GM13976 (cell line): ENCODE results near the gene NUAK2.

Source experiments
- DNase-seq: peaks from one replicate; pipeline ENCODE4 v3.0.0; 2012; ENCODE audit warnings: low spot score
- CTCF ChIP-seq: IDR thresholded peaks from 2 replicates; pipeline ENCODE4 v1.5.1; 2012; ENCODE audit warnings: borderline replicate concordance, mild to moderate bottlenecking; ENCODE audit not compliant: insufficient read depth; ENCODE audit errors: extremely low read depth, missing control alignments, control extremely low read depth
- in situ Hi-C: fragments of 300-500 bp; cut with MboI; formaldehyde crosslinking; loops from one replicate; pipeline ENCODE4 v1.12.0; 2022; ENCODE audit warnings: low sequenced_read_pairs, mixed read lengths, inconsistent platforms; ENCODE audit not compliant: unreplicated experiment

The NUAK2 gene

GRCh38 chr1:205359771-205360565 lies 38.4 kb upstream of the NUAK2 start:
- DNase-seq, result no peak
- in situ Hi-C loops, result loop anchor here (10.0 kb wide), 1 partner anchor 125 kb away; no protein-coding TSS in a partner anchor

GRCh38 chr1:205358579-205358978 lies 37.0 kb upstream of the NUAK2 start:
- in situ Hi-C loops, result loop anchor here (10.0 kb wide), 1 partner anchor 126 kb away; no protein-coding TSS in a partner anchor
- TF ChIP-seq CTCF, result no peak

More at GRCh38 chr1:205359771-205360565, 38.4 kb upstream of the NUAK2 start:
- TF ChIP-seq CTCF, result no peak

GRCh38 chr1:205357567-205357966 lies 36.0 kb upstream of the NUAK2 start:
- no peak for TF ChIP-seq CTCF
- no peak for DNase-seq
- in situ Hi-C loops, result loop anchor here (10.0 kb wide), 1 partner anchor 127 kb away; no protein-coding TSS in a partner anchor

More at GRCh38 chr1:205358579-205358978, 37.0 kb upstream of the NUAK2 start:
- DNase-seq, result no peak

- in situ Hi-C loops, result loop anchor here (10.0 kb wide), 1 partner anchor 128 kb away; no protein-coding TSS in a partner anchor
- no peak for DNase-seq
- no peak for TF ChIP-seq CTCF
Observed at GRCh38 chr1:205356440-205357139, 35.0 kb upstream of the NUAK2 start, which contains the start of gene KLHDC8A. Gene KLHDC8A (minus strand): TSS chr1:205356922. CDS start chr1:205343604, 13,318 bp downstream.

DNA sequence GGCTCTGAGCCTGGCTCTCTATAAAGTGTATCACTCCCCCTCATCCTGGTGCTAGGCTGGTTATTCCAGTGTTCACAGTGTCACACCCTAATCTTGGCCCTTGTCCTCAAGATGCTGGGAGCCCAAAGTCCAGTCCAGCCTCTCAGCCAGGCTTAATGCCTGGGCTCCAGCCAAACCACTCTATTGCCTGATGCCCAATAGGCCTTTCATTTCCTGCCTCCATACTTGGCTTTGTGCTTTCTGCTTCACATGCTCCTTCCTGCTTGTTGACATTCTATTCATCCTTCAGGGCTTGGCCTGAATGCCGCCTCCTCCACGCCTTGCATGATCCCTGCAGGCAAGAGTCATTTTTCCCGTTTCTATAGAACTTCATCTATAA lies 33.5 kb upstream of the NUAK2 start:
- in situ Hi-C loops, result loop anchor here (10.0 kb wide), 1 partner anchor 130 kb away; no protein-coding TSS in a partner anchor
- DNase-seq, result no peak
- no peak for TF ChIP-seq CTCF

- TF ChIP-seq CTCF, result peak; percentile 71
- in situ Hi-C loops, result loop anchor here (10.0 kb wide), 1 partner anchor 130 kb away; no protein-coding TSS in a partner anchor
- peak; percentile 72 for DNase-seq
Observed at GRCh38 chr1:205354259-205355074, 32.9 kb upstream of the NUAK2 start.
